Vagina (tissue), 2 donors: ENCODE results near the gene TMEM266. TPM values are rescaled to one million over a fixed set of nuclear protein-coding genes. Genes with fewer than 3 reads are reported as not detected.

Experiments
- DNase-seq, 2 donors: peaks; one replicate each; pipeline ENCODE4 v3.0.0-alpha.2; 2017; ENCODE audit errors: extremely low spot score in 2 of 2
- H3K27ac ChIP-seq: fragments of 200-600 bp; sonication (generic); one replicate; pipeline ENCODE4 v1.5.1; 2019
- H3K27me3 ChIP-seq: fragments of 200-600 bp; sonication (generic); one replicate; pipeline ENCODE4 v1.5.1; 2019
- H3K36me3 ChIP-seq, 2 donors: fragments of 200-600 bp; sonication (generic); one replicate each; pipeline ENCODE4 v1.5.1; 2017 to 2019
- H3K4me1 ChIP-seq: fragments of 200-600 bp; sonication (generic); one replicate; pipeline ENCODE4 v1.5.1; 2019
- H3K4me3 ChIP-seq, 2 donors: fragments of 200-600 bp; sonication (generic); 1 replicate in 1 of 2; 2 replicates in 1 of 2; pipeline ENCODE4 v1.5.1; 2016 to 2019
- H3K9me3 ChIP-seq: fragments of 200-600 bp; sonication (generic); one replicate; pipeline ENCODE4 v1.5.1; 2019
- CTCF ChIP-seq, 3 experiments: fragments of 450-650 bp in 2 of 3; fragments of 200-600 bp in 1 of 3; sonication (generic) in 1 of 3; IDR thresholded peaks; one replicate each; pipeline ENCODE4 v1.5.1; 2017 to 2019; ENCODE audit warnings: antibody characterized with exemption in 3 of 3, mild to moderate bottlenecking in 2 of 3, moderate library complexity in 2 of 3
- POLR2A ChIP-seq, 2 donors: fragments of 450-650 bp; IDR thresholded peaks; one replicate each; pipeline ENCODE4 v1.6.1; 2017; ENCODE audit warnings: antibody characterized with exemption in 2 of 2, mild to moderate bottlenecking in 2 of 2, moderate library complexity in 2 of 2
- POLR2AphosphoS5 ChIP-seq, 2 donors: sonication (generic); formaldehyde crosslinking; IDR thresholded peaks; one replicate each; pipeline ENCODE4 v1.9.0; 2017; ENCODE audit warnings: antibody characterized with exemption in 2 of 2, mild to moderate bottlenecking in 2 of 2, low read depth in 1 of 2; ENCODE audit not compliant: insufficient read depth in 1 of 2
- intact Hi-C: fragments of 100-400 bp; cut with DNase I; formaldehyde crosslinking; loops from one replicate; pipeline ENCODE4 v1.15.1; 2023
- total RNA-seq: library from RNA; depleted of rRNA; stranded (reverse); fragments of >200 nt; gene quantifications from one replicate; pipeline ENCODE4 v1.2.3, GENCODE V29; 2016

TMEM266 gene
- total RNA-seq, 1 donor from 2014 or later = not detected

GRCh38 chr15:76165951-76166350 lies 106.2 kb downstream of the TMEM266 start:
- Histone ChIP-seq H3K27me3 (no peaks in the 10 kb centered on the region), H3K27ac (no peak overlapping the region), H3K9me3 (no peaks in the 10 kb centered on the region), H3K36me3 (no peaks in the 10 kb centered on the region), H3K4me3 (no peak overlapping the region), H3K4me1 (peaks cover 42% of the 10 kb centered on the region)
- TF ChIP-seq POLR2AphosphoS5 (IDR thresholded peaks at IDR 0.05; ENCODE audit: insufficient read depth in 1 of 2, low read depth in 1 of 2) = no peak
- TF ChIP-seq CTCF (IDR thresholded peaks at IDR 0.05) = no peak
- TF ChIP-seq POLR2A (IDR thresholded peaks at IDR 0.05) = no peak
- intact Hi-C loops = no loop called here
- DNase-seq = no peak

GRCh38 chr15:76168237-76168984 lies 108.6 kb downstream of the TMEM266 start:
- Histone ChIP-seq H3K27me3 (no peaks in the 10 kb centered on the region), H3K4me3 (no peak overlapping the region), H3K36me3 (no peaks in the 10 kb centered on the region), H3K27ac (no peak overlapping the region), H3K9me3 (no peaks in the 10 kb centered on the region), H3K4me1 (peaks cover 19% of the 10 kb centered on the region)
- intact Hi-C loops = no loop called here
- no peak for DNase-seq
- no peak for TF ChIP-seq POLR2A (IDR thresholded peaks at IDR 0.05)
- no peak for TF ChIP-seq CTCF (IDR thresholded peaks at IDR 0.05)
- no peak for TF ChIP-seq POLR2AphosphoS5 (IDR thresholded peaks at IDR 0.05; ENCODE audit: insufficient read depth in 1 of 2, low read depth in 1 of 2)

DNA sequence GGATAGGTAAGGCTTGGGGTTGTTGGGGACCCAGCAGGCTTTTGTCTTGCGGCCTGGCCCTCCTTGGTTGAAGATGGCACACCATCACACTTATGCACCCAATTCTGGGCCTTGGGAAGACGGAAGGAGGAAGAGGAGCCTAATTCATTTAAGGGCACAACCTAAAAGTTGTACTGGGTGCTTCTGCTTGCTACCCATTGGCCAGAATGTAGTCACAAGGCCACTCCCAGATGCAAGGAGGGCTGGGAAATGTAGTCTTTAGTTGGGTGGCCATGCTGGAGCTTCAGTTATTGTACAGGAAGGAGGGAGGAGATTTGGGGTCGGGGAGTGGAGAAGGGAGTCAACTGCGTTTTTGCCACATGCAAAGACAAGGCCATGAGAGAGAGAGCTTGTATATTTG lies 109.2 kb downstream of the TMEM266 start:
- H3K4me1 ChIP-seq = peaks cover 13% of the 10 kb centered on the region
- no peak for TF ChIP-seq CTCF (IDR thresholded peaks at IDR 0.05)
- TF ChIP-seq POLR2AphosphoS5 (IDR thresholded peaks at IDR 0.05; ENCODE audit: insufficient read depth in 1 of 2, low read depth in 1 of 2) = no peak
- TF ChIP-seq POLR2A (IDR thresholded peaks at IDR 0.05) = no peak
- intact Hi-C loops = no loop called here
- no peaks in the 10 kb centered on the region for H3K9me3 ChIP-seq
- no peaks in the 10 kb centered on the region for H3K27me3 ChIP-seq
- H3K4me3 ChIP-seq = no peak overlapping the region
- no peaks in the 10 kb centered on the region for H3K36me3 ChIP-seq
- DNase-seq = no peak
- H3K27ac ChIP-seq = no peak overlapping the region

DNA sequence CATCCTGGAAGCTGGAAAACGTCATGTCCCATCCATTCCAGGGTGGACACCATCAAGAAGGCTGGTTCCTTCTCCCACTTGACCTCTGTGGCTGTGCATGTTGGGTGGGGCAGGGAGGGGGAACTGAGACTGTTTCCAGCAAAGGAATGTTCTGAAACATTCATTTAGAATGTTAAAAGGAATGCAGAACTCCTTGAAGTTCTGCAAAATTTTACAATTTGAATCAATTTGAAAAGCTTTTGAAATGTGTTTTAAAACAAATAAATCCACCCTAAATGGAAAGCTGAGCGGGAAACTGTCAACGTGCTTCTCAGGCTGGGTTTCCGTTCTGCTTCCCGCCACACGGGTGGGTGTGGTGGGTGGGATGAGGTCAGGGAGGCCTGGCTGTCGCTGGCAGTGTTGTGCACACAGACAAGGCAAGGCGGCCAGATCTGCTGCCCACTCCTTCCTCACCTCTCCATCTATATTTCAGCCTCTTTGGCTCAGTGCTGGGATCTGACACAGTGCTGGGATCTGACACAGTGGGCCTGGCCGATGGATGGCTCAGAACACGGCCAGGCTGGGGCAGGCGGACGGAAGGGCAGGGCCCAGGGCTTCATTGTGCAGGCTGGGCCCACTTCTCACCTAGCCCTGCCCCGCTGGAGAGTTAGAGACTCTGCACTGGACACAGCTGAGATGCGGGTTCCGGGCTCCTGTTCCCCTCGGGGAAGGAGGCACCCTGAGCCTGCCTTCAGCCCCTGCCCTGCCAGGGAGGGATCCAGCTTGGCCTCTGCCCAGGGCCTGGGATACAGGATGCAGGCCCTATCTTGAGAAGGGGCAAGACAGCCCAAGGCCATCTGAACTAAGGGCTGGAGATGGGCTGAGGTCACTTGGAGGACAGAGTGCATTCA lies 110.4 kb downstream of the TMEM266 start:
- Histone ChIP-seq H3K4me3 (no peak overlapping the region), H3K27me3 (no peaks in the 10 kb centered on the region), H3K27ac (peak overlapping the region; percentile 31), H3K36me3 (no peaks in the 10 kb centered on the region), H3K4me1 (peaks cover 10% of the 10 kb centered on the region), H3K9me3 (no peaks in the 10 kb centered on the region)
- TF ChIP-seq CTCF (IDR thresholded peaks at IDR 0.05) (no peak), POLR2AphosphoS5 (IDR thresholded peaks at IDR 0.05; ENCODE audit: insufficient read depth in 1 of 2, low read depth in 1 of 2) (no peak), POLR2A (IDR thresholded peaks at IDR 0.05) (no peak)
- intact Hi-C loops = no loop called here
- no peak for DNase-seq
